Measurements from ENCODE around the gene SSTR5.

GRCh38 chr16:1076801-1077576 is 4.4 kb downstream of the SSTR5 start:
- TF ChIP-seq POLR2A (IDR thresholded peaks at IDR 0.05), result no peak
- TF ChIP-seq, protein P1, sequence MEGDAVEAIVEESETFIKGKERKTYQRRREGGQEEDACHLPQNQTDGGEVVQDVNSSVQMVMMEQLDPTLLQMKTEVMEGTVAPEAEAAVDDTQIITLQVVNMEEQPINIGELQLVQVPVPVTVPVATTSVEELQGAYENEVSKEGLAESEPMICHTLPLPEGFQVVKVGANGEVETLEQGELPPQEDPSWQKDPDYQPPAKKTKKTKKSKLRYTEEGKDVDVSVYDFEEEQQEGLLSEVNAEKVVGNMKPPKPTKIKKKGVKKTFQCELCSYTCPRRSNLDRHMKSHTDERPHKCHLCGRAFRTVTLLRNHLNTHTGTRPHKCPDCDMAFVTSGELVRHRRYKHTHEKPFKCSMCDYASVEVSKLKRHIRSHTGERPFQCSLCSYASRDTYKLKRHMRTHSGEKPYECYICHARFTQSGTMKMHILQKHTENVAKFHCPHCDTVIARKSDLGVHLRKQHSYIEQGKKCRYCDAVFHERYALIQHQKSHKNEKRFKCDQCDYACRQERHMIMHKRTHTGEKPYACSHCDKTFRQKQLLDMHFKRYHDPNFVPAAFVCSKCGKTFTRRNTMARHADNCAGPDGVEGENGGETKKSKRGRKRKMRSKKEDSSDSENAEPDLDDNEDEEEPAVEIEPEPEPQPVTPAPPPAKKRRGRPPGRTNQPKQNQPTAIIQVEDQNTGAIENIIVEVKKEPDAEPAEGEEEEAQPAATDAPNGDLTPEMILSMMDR (IDR thresholded peaks at IDR 0.05), result no peak
